Measurements from ENCODE around the gene BRIP1. TPM values are rescaled to one million over a fixed set of nuclear protein-coding genes. Genes with fewer than 3 reads are reported as not detected.

BRIP1 gene
- total RNA-seq, 1 donor, result 22.9 TPM

GRCh38 chr17:61848896-61849295, 14.4 kb downstream of the BRIP1 start:
- no peak for TF ChIP-seq CTCF (IDR thresholded peaks at IDR 0.05; ENCODE audit: insufficient read depth, low read depth, low read length)
- no peak overlapping the region for H3K4me3 ChIP-seq (ENCODE audit: low read depth, low read length)
- DNase-seq (ENCODE audit: low read depth), result no peak

GRCh38 chr17:61848247-61848646, 15.1 kb downstream of the BRIP1 start:
- no peak for TF ChIP-seq CTCF (IDR thresholded peaks at IDR 0.05; ENCODE audit: insufficient read depth, low read depth, low read length)
- no peak overlapping the region for H3K4me3 ChIP-seq (ENCODE audit: low read depth, low read length)
- DNase-seq (ENCODE audit: low read depth), result no peak

GRCh38 chr17:61847659-61848058, 15.7 kb downstream of the BRIP1 start:
- no peak overlapping the region for H3K4me3 ChIP-seq (ENCODE audit: low read depth, low read length)
- DNase-seq (ENCODE audit: low read depth), result no peak

GRCh38 chr17:61846761-61847375, 16.5 kb downstream of the BRIP1 start:
- DNase-seq (ENCODE audit: low read depth), result no peak
- TF ChIP-seq CTCF (IDR thresholded peaks at IDR 0.05; ENCODE audit: insufficient read depth, low read depth, low read length), result no peak
- H3K4me3 ChIP-seq (ENCODE audit: low read depth, low read length), result no peak overlapping the region

More at GRCh38 chr17:61847659-61848058, 15.7 kb downstream of the BRIP1 start:
- no peak for TF ChIP-seq CTCF (IDR thresholded peaks at IDR 0.05; ENCODE audit: insufficient read depth, low read depth, low read length)

GRCh38 chr17:61846088-61846487, 17.2 kb downstream of the BRIP1 start:
- no peak for DNase-seq (ENCODE audit: low read depth)
- no peak overlapping the region for H3K4me3 ChIP-seq (ENCODE audit: low read depth, low read length)
- no peak for TF ChIP-seq CTCF (IDR thresholded peaks at IDR 0.05; ENCODE audit: insufficient read depth, low read depth, low read length)

- no peak for TF ChIP-seq CTCF (IDR thresholded peaks at IDR 0.05; ENCODE audit: insufficient read depth, low read depth, low read length)
- no peak for DNase-seq (ENCODE audit: low read depth)
- no peak overlapping the region for H3K4me3 ChIP-seq (ENCODE audit: low read depth, low read length)
These were observed 19.9 kb downstream of the BRIP1 start for GRCh38 chr17:61843435-61843834.

- DNase-seq (ENCODE audit: low read depth), result no peak
- TF ChIP-seq CTCF (IDR thresholded peaks at IDR 0.05; ENCODE audit: insufficient read depth, low read depth, low read length), result no peak
These were observed 20.4 kb downstream of the BRIP1 start for GRCh38 chr17:61842899-61843298.

More at GRCh38 chr17:61842899-61843298, 20.4 kb downstream of the BRIP1 start:
- H3K4me3 ChIP-seq (ENCODE audit: low read depth, low read length), result no peak overlapping the region

All from fibroblast of villous mesenchyme (primary cell).